ENCODE results near the gene TIMP3. TPM values are rescaled to one million over a fixed set of nuclear protein-coding genes. Genes with fewer than 3 reads are reported as not detected.

The TIMP3 gene
- total RNA-seq, 2 experiments from 2014 or later = 0.32 to 0.48 TPM

DNA sequence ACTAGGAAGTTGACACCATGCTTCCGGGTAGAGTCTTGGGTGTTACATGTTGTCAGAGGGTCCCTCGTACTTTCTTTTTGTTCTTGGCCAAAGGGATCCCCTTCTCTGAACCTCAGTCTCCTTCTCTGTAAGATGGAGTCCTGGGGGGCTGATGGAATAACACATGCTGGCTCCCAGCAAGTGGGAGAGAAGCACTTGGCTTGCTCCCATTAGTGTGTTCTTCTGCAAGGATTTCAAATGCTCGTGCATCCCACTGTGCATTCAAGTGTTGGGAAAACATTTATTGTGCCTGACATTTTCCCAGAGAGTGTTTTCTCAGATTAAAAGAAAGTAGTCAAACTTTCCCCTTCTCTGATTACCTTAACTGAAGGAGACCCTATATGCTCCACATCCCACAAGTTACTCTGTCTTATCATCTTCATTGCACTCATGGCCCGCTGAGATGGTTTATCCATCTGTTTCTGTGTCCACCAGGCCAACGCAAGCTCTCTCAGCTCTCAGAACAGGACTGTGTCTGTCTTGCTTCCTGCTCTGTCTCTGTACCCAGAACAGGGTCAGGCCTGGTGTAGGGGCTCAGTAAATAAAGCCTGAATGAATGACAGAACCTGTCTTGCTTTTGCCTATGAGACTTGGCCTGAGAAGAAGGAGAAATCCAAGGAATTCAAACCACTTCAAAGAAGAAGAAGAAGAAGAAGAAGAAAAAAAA lies 16.0 kb upstream of the TIMP3 start:
- POLR2A ChIA-PET = no interaction called here

GRCh38 chr22:32786027-32786418 lies 15.5 kb upstream of the TIMP3 start:
- CTCF ChIA-PET = no interaction called here

More for the DNA sequence above, 16.0 kb upstream of the TIMP3 start:
- CTCF ChIA-PET = no interaction called here

GRCh38 chr22:32788904-32789624 lies 12.4 kb upstream of the TIMP3 start:
- ChIA-PET CTCF (interaction anchor here (1.0 kb wide), 1 partner anchor 8 kb away, joined by 3 read pairs; no protein-coding TSS in a partner anchor), POLR2A (no interaction called here)

More at GRCh38 chr22:32786027-32786418, 15.5 kb upstream of the TIMP3 start:
- POLR2A ChIA-PET = no interaction called here

DNA sequence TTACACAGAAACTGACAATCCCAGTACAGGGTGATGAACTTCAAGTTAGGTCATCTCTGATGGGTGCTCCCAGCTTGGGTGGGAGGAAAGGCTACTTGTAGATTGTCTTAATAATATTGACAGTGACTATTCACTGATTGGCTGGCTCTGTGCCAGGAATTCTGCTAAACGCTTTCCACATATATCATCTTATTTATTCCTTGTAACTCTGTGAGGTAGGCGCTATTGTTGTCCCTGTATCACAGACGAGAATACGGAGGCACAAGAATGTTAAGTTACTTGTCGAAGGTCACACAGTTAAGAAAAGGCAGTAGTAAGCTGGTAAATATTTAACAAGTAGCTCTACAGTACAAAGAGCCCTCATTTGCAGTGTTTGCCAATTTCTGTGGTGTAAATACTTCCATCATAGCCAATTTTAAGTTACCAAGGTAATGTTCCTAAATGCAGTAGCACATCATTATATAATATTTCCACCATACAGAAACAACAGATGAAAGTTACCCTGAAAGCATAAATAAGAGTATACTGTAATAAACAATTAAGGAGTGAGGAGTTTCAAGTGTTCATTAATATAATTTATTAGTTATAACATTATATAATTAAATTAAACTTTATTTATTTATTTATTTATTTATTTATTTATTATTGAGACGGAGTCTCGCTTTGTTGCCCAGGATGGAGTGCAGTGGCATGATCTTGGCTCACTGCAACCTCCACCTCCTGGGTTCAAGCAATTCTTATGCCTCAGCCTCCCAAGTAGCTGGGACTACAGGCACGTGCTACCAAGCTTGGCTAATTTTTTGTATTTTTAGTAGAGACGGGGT lies 11.5 kb upstream of the TIMP3 start:
- POLR2A ChIA-PET = no interaction called here
- CTCF ChIA-PET = no interaction called here

GRCh38 chr22:32791056-32791455 lies 10.4 kb upstream of the TIMP3 start:
- ChIA-PET CTCF (no interaction called here), POLR2A (no interaction called here)

DNA sequence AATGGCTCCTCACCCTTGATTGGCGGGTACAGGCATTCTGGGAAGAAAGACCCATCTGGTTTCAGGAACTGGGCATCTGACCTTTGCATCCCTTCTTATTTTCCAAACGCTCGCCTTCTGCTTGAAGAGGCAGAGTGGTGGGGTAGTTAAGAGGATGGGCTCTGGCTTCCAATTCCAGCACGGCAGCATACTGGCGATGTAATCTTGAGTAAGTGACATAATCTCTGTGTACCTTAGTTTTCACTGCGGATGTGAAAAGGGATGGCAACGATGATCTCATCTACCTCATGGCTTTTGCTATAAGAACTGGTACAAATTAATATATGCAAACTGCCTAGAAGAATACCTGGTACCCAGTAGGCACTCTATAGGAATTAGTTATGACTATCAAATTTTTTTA lies 10.0 kb upstream of the TIMP3 start:
- ChIA-PET CTCF (no interaction called here), POLR2A (no interaction called here)

DNA sequence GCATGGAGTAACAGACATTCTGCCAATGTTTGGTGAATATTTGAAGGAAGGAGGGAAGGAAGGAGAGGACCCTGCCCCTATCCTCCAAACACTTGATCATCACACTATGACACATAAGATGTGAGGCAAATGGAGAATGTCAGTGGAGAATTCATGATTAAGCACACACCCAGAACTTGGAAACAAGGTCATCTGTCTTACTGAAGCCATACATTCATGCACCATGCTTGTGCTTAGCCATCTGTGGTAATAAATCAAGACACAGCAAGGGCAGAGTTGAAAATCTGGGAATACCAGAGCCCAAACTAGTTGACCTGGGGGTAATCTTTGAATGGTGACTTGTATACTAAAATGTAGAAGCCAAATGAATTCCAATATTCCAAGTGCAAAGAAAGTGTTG lies 7.9 kb upstream of the TIMP3 start:
- ChIA-PET POLR2A (no interaction called here), CTCF (no interaction called here)

DNA sequence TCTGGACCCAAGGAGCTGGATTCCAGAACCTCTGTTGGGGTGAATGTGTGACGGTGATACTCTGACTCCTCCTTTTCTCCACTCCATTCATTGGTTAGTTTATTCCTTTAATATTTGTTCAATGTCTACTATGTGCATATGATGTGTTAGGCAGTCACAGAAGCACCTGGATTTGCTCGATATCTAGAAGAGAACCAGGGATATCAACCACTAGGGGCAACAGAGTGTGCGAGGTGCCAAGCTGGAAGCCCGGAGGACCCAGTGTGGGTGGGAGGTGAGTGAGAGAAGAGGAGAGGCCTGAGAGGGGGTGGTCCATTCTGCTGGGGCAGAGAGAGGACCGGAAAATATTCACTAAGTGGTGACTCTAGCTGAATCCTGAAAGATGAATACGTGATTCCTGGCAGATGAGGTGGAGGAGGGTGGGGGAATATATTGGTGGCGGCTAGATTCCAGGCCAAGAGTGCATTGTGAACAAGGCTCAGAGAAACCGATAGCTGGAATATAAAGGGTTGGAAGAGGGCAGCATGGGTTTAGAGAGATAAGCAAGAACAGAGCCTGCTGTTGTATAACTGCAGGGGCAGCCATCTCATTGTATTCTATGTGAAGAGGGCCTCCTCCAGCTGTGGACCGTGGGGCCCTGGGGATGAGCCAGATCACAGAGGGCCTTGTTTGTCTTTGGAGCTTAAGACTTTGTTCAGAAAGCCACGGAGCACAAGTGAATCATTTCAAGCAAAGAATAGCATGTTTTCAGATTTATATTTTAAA lies 6.9 kb upstream of the TIMP3 start:
- POLR2A ChIA-PET = no interaction called here
- CTCF ChIA-PET = interaction anchor here (0.7 to 3.0 kb wide), 3 partner anchors 12 to 266 kb away, joined by 3 to 25 read pairs (median 4); no protein-coding TSS in a partner anchor

- POLR2A ChIA-PET = no interaction called here
- CTCF ChIA-PET = interaction anchor here (1.0 to 3.0 kb wide), 4 partner anchors 12 to 266 kb away, joined by 3 to 25 read pairs (median 9); no protein-coding TSS in a partner anchor
Measured at GRCh38 chr22:32795214-32795596, 6.3 kb upstream of the TIMP3 start.

DNA sequence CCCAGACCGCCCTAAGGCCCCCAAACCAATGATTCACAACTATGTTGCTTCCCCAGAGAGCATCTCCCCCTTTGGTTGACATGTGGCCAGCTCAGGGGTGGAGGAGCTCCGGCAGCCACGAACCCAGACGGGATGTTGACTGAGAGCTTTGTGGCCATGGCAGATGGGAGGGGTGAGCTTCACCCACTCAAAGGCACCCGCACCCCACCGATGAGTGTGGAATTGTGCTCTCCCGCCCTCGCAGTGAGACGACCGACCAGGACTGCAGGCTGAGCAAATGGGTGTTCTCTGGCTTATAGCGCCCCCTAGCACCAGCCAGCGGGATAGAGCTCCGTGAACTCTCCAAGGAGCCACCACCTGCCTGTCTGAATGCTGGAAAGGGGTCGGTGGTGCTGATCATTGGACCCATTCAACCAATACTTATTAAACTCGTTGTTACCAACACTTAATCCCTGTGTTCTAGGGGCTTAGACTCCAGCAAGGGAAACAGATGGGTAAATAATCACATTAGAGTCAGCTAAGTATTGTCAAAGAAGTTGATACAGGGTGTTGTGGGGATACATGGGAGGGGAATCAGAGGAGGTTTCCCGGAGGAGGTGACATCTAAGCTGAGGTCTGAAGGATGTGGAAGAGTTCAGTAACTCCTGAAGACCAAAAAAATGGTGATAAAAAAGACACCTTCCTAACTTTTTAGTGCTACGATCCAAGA lies 4.5 kb upstream of the TIMP3 start:
- POLR2A ChIA-PET = no interaction called here
- CTCF ChIA-PET = interaction anchor here (1.0 to 3.0 kb wide), 8 partner anchors 8 to 272 kb away, joined by 3 to 25 read pairs (median 4); no protein-coding TSS in a partner anchor

DNA sequence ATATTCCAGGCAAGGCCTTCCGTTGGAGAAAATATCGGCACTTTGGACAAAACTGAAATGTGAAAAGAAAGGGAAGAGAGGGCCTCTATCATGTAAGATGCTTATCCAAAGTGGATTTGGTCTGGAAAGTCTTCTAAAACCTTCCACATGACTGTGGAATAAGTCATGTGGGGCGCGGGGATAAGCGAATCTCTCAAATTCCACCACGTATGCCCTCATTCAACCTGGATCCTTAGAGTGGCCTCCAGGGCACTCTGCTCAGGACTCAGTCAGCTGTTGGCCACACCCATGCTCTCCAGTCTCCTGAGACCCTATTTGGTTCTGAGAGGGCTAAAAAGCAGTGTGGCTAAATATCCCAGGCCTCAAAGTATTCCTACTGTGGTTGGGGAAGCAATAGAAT lies 2.0 kb upstream of the TIMP3 start:
- ChIA-PET CTCF (no interaction called here), POLR2A (no interaction called here)

DNA sequence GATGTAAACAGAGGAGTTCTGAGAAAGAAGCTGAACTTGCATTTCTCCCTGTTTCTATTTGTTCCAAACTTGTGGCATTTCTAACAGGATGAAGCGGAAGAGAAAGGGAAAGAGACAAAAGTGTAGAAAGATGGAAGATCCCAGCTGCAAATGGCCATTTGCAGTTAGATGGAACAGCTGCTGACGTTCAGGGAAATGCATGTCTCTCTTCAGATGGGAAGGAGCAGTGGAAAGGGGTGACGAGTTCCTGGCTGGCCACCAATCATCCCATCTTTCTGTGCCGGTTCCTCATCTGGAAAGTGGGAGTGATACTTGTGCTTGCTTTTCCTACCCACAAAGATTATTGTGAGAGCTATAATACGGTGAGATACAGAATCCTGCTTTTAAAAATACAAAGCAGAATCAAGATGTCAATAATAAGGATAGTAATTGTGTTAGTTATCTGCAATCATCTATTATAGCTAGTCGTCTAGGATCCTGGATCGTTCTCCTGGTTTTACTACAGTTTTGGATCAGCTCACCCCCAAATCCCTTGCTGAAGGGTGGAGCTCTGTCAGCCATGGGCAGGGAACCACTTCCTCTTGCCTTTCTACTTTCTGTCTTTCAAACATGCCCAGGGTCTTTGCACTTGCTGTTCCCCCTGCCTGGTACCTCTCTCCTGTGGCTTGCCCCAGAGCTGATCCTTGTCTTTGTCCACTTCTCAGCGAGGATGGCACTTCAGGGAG lies 1.2 kb upstream of the TIMP3 start:
- CTCF ChIA-PET = no interaction called here

GRCh38 chr22:32800994-32801536 lies 440 bp upstream of the TIMP3 start:
- ChIA-PET POLR2A (no interaction called here), CTCF (no interaction called here)

More for the DNA sequence above, 1.2 kb upstream of the TIMP3 start:
- POLR2A ChIA-PET = no interaction called here

GRCh38 chr22:32802237-32802765 lies 796 bp downstream of the TIMP3 start:
- CTCF ChIA-PET = no interaction called here
- POLR2A ChIA-PET = no interaction called here

DNA sequence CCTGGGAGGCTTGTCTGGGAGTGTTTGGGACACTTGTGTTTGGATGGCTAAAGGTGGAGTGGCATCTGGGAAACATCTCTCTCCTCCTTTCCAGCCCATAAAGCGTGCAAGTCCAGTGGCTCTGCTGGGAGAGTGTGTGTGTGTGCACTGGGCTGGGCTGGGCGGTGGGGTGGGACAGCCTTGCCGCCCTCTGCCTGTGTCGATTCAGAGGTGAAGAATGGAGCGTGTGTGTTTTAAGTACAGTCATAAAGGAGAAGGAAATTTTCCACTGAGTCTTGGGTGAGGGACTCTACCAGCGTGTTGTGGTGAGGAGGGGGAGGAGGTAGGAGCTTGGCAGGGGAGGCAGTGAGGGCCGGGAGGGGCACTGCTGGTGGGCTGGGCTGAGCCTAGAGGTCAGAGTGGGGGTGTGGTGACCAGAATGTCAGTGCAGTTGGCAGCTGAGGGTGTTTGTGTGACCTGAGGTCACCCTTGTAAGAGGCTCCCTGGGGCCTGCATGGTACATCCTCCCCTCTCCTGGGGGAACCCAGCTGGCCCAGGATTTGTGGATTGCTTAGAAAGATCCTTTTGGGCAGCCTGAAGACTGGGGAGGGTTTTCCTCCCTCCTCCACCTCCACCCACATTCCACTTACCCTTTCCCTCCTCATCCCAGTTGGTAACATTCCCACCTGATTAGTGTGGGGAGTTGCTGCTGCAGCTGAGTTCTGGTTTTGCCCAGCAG lies 1.7 kb downstream of the TIMP3 start:
- ChIA-PET POLR2A (no interaction called here), CTCF (no interaction called here)

DNA sequence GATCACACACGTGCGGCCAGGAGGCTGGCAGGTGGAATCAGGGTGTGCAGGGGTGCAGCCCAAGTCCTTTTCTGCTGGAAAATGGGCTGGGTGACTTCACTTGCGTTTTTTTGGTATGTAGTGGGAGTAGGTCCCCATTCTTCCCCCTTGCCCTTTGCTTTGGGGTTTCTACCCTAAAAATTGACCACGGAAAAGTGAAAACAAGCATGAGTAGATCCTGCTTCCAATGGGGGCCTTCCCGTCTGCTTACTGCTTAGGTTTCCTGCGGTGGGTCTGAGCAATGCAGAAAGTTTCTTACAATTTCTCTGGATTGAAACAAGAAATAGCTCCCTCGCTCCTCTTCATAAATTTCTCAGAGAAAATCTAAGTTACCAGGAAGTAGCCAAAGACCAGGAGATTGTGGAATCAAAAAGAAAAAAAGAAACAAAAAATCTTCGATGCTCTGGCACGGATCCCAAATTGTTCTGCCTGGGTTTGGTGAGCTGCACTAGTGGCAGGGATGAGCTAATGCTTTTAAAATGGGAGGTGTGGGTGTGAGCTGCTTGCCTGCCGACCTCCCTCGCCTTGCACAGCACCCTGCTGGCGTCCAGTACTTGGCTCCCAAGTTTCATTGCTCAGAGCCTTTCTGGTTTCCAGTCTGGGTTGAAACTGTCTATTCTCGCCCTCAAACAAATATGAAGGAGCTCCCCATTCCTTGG lies 2.4 kb downstream of the TIMP3 start:
- ChIA-PET CTCF (no interaction called here), POLR2A (no interaction called here)
